Endothelial cell of umbilical vein (primary cell): ENCODE data around the gene SGPL1. TPM values are rescaled to one million over a fixed set of nuclear protein-coding genes. Genes with fewer than 3 reads are reported as not detected.

Experiments used
- BruUV-seq: library from RNA; stranded (reverse); fragments of 400-500 nt; replicated peaks from 2 replicates; lab custom pipeline; 2021; lab: Mats Ljungman, UMichigan
- CTCF ChIA-PET: fragments of 300-600, 350-600 bp; sonication (Branson Sonifier 250); formaldehyde crosslinking; loops from one replicate; lab custom pipeline; 2021; ENCODE audit warnings: antibody characterized with exemption, inconsistent platforms; lab: Charles Lee
- POLR2A ChIA-PET: fragments of 300-600, 350-600 bp; sonication (Branson Sonifier 250); formaldehyde crosslinking; loops from one replicate; lab custom pipeline; 2021; ENCODE audit warnings: antibody characterized with exemption, inconsistent platforms; lab: Charles Lee
- DNase-seq: peaks from one replicate; pipeline ENCODE4 v3.0.0-alpha.2; 2011; ENCODE audit warnings: low read depth, low spot score
- FAIRE-seq: peaks from 2 replicates; lab custom pipeline; 2011; peaks lifted over from hg19 to GRCh38; lab: Jason Lieb, UNC
- H2AFZ ChIP-seq: 2 replicates; pipeline ENCODE4 v1.6.0; 2012; ENCODE audit warnings: low read depth, low read length, control low read depth, inconsistent platforms
- H3K27ac ChIP-seq: 2 replicates; pipeline ENCODE4 v1.5.1; 2011; ENCODE audit warnings: low read depth, mild to moderate bottlenecking, control low read depth, low read length, moderate library complexity; ENCODE audit not compliant: insufficient read depth
- H3K27me3 ChIP-seq, 2 experiments: 2 replicates each; pipeline versions ENCODE4 v1.6.0 to v1.6.1; 2011; ENCODE audit warnings: low read length in 2 of 2, mixed read lengths in 1 of 2; ENCODE audit not compliant: control insufficient read depth in 2 of 2, insufficient read depth in 2 of 2
- H3K36me3 ChIP-seq, 2 experiments: 2 replicates in 1 of 2; 3 replicates in 1 of 2; pipeline ENCODE4 v1.5.1; 2011; ENCODE audit warnings: low read length in 2 of 2, mild to moderate bottlenecking in 1 of 2, moderate library complexity in 1 of 2; ENCODE audit not compliant: control insufficient read depth in 2 of 2, insufficient read depth in 2 of 2; ENCODE audit errors: extremely low read depth in 1 of 2
- H3K4me1 ChIP-seq: 3 replicates; pipeline ENCODE4 v1.5.1; 2011; ENCODE audit warnings: mild to moderate bottlenecking, low read length; ENCODE audit not compliant: control insufficient read depth, insufficient read depth; ENCODE audit errors: extremely low read depth
- H3K4me2 ChIP-seq: 2 replicates; pipeline ENCODE4 v1.6.1; 2011; ENCODE audit warnings: low read length, control low read depth, mixed read lengths; ENCODE audit not compliant: insufficient read depth
- H3K4me3 ChIP-seq, 3 experiments: fragments of 200-600 bp in 1 of 3; sonication (generic), shearing (Covaris generic) in 1 of 3; replicated peaks in 1 of 3; 2 replicates each; pipeline ENCODE4 v1.5.1; 2011 to 2016; ENCODE audit warnings: control low read depth in 3 of 3, low read length in 3 of 3, mild to moderate bottlenecking in 2 of 3, inconsistent platforms in 1 of 3, low read depth in 1 of 3, moderate library complexity in 1 of 3; ENCODE audit not compliant: insufficient read depth in 1 of 3
- H3K79me2 ChIP-seq: 2 replicates; pipeline ENCODE4 v1.6.0; 2012; ENCODE audit warnings: low read length, inconsistent platforms; ENCODE audit not compliant: control insufficient read depth, insufficient read depth
- H3K9ac ChIP-seq: replicated peaks from 2 replicates; pipeline ENCODE3; 2011; ENCODE audit warnings: low read length, control low read depth; ENCODE audit not compliant: insufficient read depth; ENCODE audit errors: extremely low read depth
- H3K9me1 ChIP-seq: replicated peaks from 3 replicates; pipeline ENCODE4 v1.6.0; 2011; ENCODE audit warnings: mild to moderate bottlenecking, low read length; ENCODE audit not compliant: control insufficient read depth, insufficient read depth; ENCODE audit errors: extremely low read depth
- H3K9me3 ChIP-seq: replicated peaks from 2 replicates; pipeline ENCODE4 v1.5.1; 2012; ENCODE audit warnings: low read length, inconsistent platforms; ENCODE audit not compliant: control insufficient read depth, insufficient read depth
- H4K20me1 ChIP-seq: replicated peaks from 2 replicates; pipeline ENCODE3; 2011; ENCODE audit warnings: mild to moderate bottlenecking, low read length; ENCODE audit not compliant: control insufficient read depth, insufficient read depth; ENCODE audit errors: extremely low read depth
- EZH2 ChIP-seq: IDR thresholded peaks from 2 replicates; pipeline ENCODE4 v1.6.1; 2012; ENCODE audit warnings: borderline replicate concordance, low read depth, mild to moderate bottlenecking, moderate library complexity, low read length, inconsistent platforms; ENCODE audit not compliant: severe bottlenecking
- FOS ChIP-seq: IDR thresholded peaks from 2 replicates; pipeline ENCODE4 v1.6.1; 2011; ENCODE audit warnings: mild to moderate bottlenecking, low read length, moderate library complexity, borderline replicate concordance; ENCODE audit not compliant: insufficient read depth
- GATA2 ChIP-seq: IDR thresholded peaks from 2 replicates; pipeline ENCODE4 v1.7.0; 2011; ENCODE audit warnings: low read depth, mild to moderate bottlenecking, moderate library complexity, mixed read lengths, low read length; ENCODE audit not compliant: insufficient read length, insufficient read depth
- JUN ChIP-seq: IDR thresholded peaks from 2 replicates; pipeline ENCODE4 v1.6.1; 2011; ENCODE audit warnings: borderline replicate concordance, low read depth; ENCODE audit not compliant: insufficient read length, insufficient read depth
- MYC ChIP-seq: IDR thresholded peaks from one replicate; pipeline ENCODE4 v1.6.1; 2011; ENCODE audit warnings: mild to moderate bottlenecking, low read depth, low read length
- POLR2A ChIP-seq: IDR thresholded peaks from 2 replicates; pipeline ENCODE4 v1.6.1; 2012; ENCODE audit warnings: low read depth, mild to moderate bottlenecking, control low read depth, low read length
- POLR2AphosphoS5 ChIP-seq: IDR thresholded peaks from 2 replicates; pipeline ENCODE4 v1.6.1; 2012; ENCODE audit warnings: low read depth, mild to moderate bottlenecking, control low read depth, low read length, moderate library complexity; ENCODE audit not compliant: insufficient read depth
- dilution Hi-C: fragments of 300-500 bp; cut with MboI; formaldehyde crosslinking; loops from one replicate; pipeline ENCODE4 v1.15.0; 2019; ENCODE audit warnings: low sequenced_read_pairs; ENCODE audit not compliant: extremely low pct_ligation_motif_present
- intact Hi-C: fragments of 100-400 bp; cut with micrococcal nuclease; formaldehyde crosslinking; loops from one replicate; pipeline ENCODE4 v1.10.0; 2022
- polyA plus RNA-seq, 4 experiments: library from polyadenylated mRNA; depleted of rRNA in 3 of 4; stranded (reverse) in 3 of 4; unstranded in 1 of 4; fragments of >200 nt; gene quantifications; 2 replicates each; pipeline versions ENCODE4 v1.2.1 to v1.2.3, GENCODE V29; 2011 to 2012; ENCODE audit warnings: missing spikeins in 1 of 4
- total RNA-seq: library from RNA; stranded (reverse); gene quantifications from 2 replicates; pipeline ENCODE4 v1.2.3, GENCODE V29; 2021
- TF ChIP-seq, protein P1 (sequence below), 2 donors: IDR thresholded peaks; 1 replicate in 1 of 2; 2 replicates in 1 of 2; pipeline ENCODE4 v1.5.1; 2011; ENCODE audit warnings: low read length in 2 of 2, mild to moderate bottlenecking in 2 of 2, moderate library complexity in 2 of 2, control low read depth in 1 of 2, inconsistent platforms in 1 of 2, low read depth in 1 of 2; ENCODE audit not compliant: insufficient read depth in 1 of 2; ENCODE audit errors: extremely low read depth in 1 of 2
- TF ChIP-seq, protein P2 (sequence below): IDR thresholded peaks from 2 replicates; pipeline ENCODE4 v1.6.1; 2011; ENCODE audit not compliant: insufficient read depth, insufficient read length

The SGPL1 gene
- total and polyA plus RNA-seq, 2 donors (not counting 3 experiments of a cell fraction or from before 2014, with no cell fraction given), result 11.4 to 25.2 TPM

DNA sequence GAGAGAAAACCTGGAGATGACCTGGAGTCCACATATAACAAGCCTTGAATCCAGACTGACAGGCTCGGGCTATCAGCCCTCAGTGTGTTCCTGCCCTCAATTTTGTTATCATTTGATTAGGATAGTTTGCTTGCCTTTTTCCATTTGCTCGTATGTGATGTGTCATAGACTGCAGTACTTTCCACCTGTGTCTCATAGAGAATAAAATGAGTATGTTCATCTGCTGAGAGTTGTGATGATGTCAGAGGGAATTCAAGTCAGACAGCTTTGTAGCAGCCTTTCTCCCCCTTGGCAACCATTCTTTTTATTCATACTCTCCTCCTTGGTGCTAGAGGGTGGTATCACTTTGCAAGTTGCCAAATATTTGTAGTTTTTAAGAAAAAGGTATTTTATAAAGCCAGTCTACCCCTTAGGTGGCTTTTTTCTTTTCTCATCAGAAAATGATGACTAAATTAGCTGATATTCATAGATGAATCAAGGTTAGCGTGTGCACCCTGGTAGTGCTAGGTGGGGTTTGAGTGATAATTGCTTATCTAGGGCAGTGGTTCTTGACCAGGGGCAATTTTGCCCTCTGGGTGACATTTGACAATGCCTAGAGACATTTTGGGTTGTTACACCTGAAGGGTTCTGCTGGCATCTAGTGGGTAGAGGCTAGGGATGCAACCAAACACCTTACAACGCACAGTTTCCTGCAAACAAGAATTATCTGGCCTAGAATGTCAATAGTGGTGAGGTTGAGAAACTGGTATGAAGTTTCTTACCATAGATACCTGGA, 5.4 kb downstream of the SGPL1 start:
- H3K27me3 ChIP-seq, result no peaks in the 10 kb centered on the region
- BruUV-seq, result no TSS peak
- H3K9ac ChIP-seq, result no peak overlapping the region
- no peaks in the 10 kb centered on the region for H3K9me1 ChIP-seq
- dilution Hi-C loops, result no loop called here
- no peak overlapping the region for H3K4me3 ChIP-seq
- H3K27ac ChIP-seq, result no peak overlapping the region
- H2AFZ ChIP-seq, result no peak overlapping the region
- TF ChIP-seq FOS, result no peak
- no peak for TF ChIP-seq POLR2A
- TF ChIP-seq EZH2, result no peak
- no peak for TF ChIP-seq JUN
- no peak for TF ChIP-seq GATA2
- no peak for TF ChIP-seq MYC
- no peak for TF ChIP-seq POLR2AphosphoS5
- TF ChIP-seq, protein P1, sequence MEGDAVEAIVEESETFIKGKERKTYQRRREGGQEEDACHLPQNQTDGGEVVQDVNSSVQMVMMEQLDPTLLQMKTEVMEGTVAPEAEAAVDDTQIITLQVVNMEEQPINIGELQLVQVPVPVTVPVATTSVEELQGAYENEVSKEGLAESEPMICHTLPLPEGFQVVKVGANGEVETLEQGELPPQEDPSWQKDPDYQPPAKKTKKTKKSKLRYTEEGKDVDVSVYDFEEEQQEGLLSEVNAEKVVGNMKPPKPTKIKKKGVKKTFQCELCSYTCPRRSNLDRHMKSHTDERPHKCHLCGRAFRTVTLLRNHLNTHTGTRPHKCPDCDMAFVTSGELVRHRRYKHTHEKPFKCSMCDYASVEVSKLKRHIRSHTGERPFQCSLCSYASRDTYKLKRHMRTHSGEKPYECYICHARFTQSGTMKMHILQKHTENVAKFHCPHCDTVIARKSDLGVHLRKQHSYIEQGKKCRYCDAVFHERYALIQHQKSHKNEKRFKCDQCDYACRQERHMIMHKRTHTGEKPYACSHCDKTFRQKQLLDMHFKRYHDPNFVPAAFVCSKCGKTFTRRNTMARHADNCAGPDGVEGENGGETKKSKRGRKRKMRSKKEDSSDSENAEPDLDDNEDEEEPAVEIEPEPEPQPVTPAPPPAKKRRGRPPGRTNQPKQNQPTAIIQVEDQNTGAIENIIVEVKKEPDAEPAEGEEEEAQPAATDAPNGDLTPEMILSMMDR (IDR thresholded peaks at IDR 0.05; ENCODE audit: extremely low read depth in 1 of 2, insufficient read depth in 1 of 2, low read depth in 1 of 2, low read length in 2 of 2), result no peak
- TF ChIP-seq, protein P2, sequence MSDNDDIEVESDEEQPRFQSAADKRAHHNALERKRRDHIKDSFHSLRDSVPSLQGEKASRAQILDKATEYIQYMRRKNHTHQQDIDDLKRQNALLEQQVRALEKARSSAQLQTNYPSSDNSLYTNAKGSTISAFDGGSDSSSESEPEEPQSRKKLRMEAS, result no peak
- CTCF ChIA-PET, result interaction anchor here (1.1 kb wide), 1 partner anchor 25 kb away, joined by 3 read pairs; no protein-coding TSS in a partner anchor
- H3K4me2 ChIP-seq, result no peak overlapping the region
- H3K79me2 ChIP-seq, result peaks cover 20% of the 10 kb centered on the region
- DNase-seq, result no peak
- POLR2A ChIA-PET, result no interaction called here
- no peaks in the 10 kb centered on the region for H3K9me3 ChIP-seq
- no peak for FAIRE-seq
- intact Hi-C loops, result no loop called here
- peaks cover 3% of the 10 kb centered on the region for H3K4me1 ChIP-seq
- H3K36me3 ChIP-seq, result peaks cover 0 to 3% of the 10 kb centered on the region in 2 experiments
- no peaks in the 10 kb centered on the region for H4K20me1 ChIP-seq
